Measurements from ENCODE around the gene EGFL8. TPM values are rescaled to one million over a fixed set of nuclear protein-coding genes. Genes with fewer than 3 reads are reported as not detected.

EGFL8 gene
- total RNA-seq, 2 donors from 2014 or later, result 13.8 to 16.2 TPM

GRCh38 chr6:32194388-32194787 is 30.0 kb downstream of the EGFL8 start:
- no peaks in the 10 kb centered on the region for H3K27me3 ChIP-seq (replicated peaks; ENCODE audit: insufficient read depth)
- no peak for DNase-seq (ENCODE audit: low spot score)
- no peak for ATAC-seq (ENCODE audit: insufficient number of reproducible peaks, low FRiP score, low read depth)
- no peak for TF ChIP-seq CTCF (IDR thresholded peaks at IDR 0.05)
- no peaks in the 10 kb centered on the region for H3K9me3 ChIP-seq
- H3K27ac ChIP-seq, result peak overlapping the region; percentile 84 to 100
- peaks cover 17 to 27% of the 10 kb centered on the region in 2 donors for H3K4me1 ChIP-seq (ENCODE audit: control insufficient read depth in 1 of 2, low read depth in 2 of 2)
- H3K36me3 ChIP-seq, result no peaks in the 10 kb centered on the region
- no peak overlapping the region for H3K4me3 ChIP-seq

GRCh38 chr6:32194825-32195651 is 30.6 kb downstream of the EGFL8 start:
- no peak for DNase-seq (ENCODE audit: low spot score)
- Histone ChIP-seq H3K4me1 (ENCODE audit: control insufficient read depth in 1 of 2, low read depth in 2 of 2) (peaks cover 17 to 27% of the 10 kb centered on the region in 2 donors), H3K27me3 (replicated peaks; ENCODE audit: insufficient read depth) (no peaks in the 10 kb centered on the region), H3K9me3 (no peaks in the 10 kb centered on the region), H3K27ac (peak overlapping the region; percentile 84 to 100), H3K4me3 (peak overlapping the region; percentile 66), H3K36me3 (no peaks in the 10 kb centered on the region)
- no peak for ATAC-seq (ENCODE audit: insufficient number of reproducible peaks, low FRiP score, low read depth)
- TF ChIP-seq CTCF (IDR thresholded peaks at IDR 0.05), result peak; percentile 38

- Histone ChIP-seq H3K27me3 (replicated peaks; ENCODE audit: insufficient read depth) (no peaks in the 10 kb centered on the region), H3K4me3 (peak overlapping the region; percentile 96), H3K36me3 (no peaks in the 10 kb centered on the region), H3K27ac (peak overlapping the region; percentile 98 to 100), H3K4me1 (ENCODE audit: control insufficient read depth in 1 of 2, low read depth in 2 of 2) (peaks cover 17 to 27% of the 10 kb centered on the region in 2 donors), H3K9me3 (no peaks in the 10 kb centered on the region)
- ATAC-seq (ENCODE audit: insufficient number of reproducible peaks, low FRiP score, low read depth) (peak; percentile 86), DNase-seq (ENCODE audit: low spot score) (peak; percentile 100)
- TF ChIP-seq CTCF (IDR thresholded peaks at IDR 0.05), result peak; percentile 28
Measured at GRCh38 chr6:32195652-32195901, 31.2 kb downstream of the EGFL8 start.

- peak overlapping the region; percentile 96 for H3K4me3 ChIP-seq
- H3K9me3 ChIP-seq, result no peaks in the 10 kb centered on the region
- H3K4me1 ChIP-seq (ENCODE audit: control insufficient read depth in 1 of 2, low read depth in 2 of 2), result peaks cover 14 to 24% of the 10 kb centered on the region in 2 donors
- H3K36me3 ChIP-seq, result no peaks in the 10 kb centered on the region
- ATAC-seq (ENCODE audit: insufficient number of reproducible peaks, low FRiP score, low read depth) (peak; percentile 16), DNase-seq (ENCODE audit: low spot score) (peak; percentile 74)
- TF ChIP-seq CTCF (IDR thresholded peaks at IDR 0.05), result peak; percentile 1
- no peaks in the 10 kb centered on the region for H3K27me3 ChIP-seq (replicated peaks; ENCODE audit: insufficient read depth)
- H3K27ac ChIP-seq, result peak overlapping the region; percentile 98 to 100
Measured at GRCh38 chr6:32195902-32196681, 31.7 kb downstream of the EGFL8 start.

All from thoracic aorta (tissue), 2 donors.